ENCODE measurements around the gene VPS39. TPM values are rescaled to one million over a fixed set of nuclear protein-coding genes. Genes with fewer than 3 reads are reported as not detected.

Gene VPS39
- total RNA-seq, 1 donor from 2014 or later, result 43.3 TPM

DNA sequence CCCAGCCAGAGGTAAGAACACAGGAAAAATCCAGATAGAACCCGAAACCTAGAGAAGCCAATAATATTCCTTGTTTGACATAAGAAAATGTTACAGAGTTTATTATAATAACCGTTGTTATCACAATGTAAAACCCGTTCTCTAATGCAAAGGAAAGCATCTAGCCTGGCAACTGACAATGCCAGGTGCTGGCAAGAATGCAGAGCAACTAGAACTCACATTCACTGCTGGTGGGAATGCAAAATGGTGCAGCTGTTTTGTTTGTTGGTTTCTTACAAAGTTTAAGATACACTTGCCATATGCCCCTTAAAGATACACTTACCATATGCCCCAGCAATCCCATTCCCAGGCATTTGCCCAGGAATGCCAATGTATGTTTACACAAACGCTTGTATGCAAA is 23.4 kb downstream of the VPS39 start:
- no peak for DNase-seq (ENCODE audit: low read depth)
- Histone ChIP-seq H3K27me3 (ENCODE audit: control insufficient read depth, insufficient read depth, low read length) (no peaks in the 10 kb centered on the region), H3K4me3 (ENCODE audit: low read depth, low read length) (no peak overlapping the region), H3K36me3 (ENCODE audit: control insufficient read depth, insufficient read depth, low read length) (peaks cover 3% of the 10 kb centered on the region)
- TF ChIP-seq, protein P1, sequence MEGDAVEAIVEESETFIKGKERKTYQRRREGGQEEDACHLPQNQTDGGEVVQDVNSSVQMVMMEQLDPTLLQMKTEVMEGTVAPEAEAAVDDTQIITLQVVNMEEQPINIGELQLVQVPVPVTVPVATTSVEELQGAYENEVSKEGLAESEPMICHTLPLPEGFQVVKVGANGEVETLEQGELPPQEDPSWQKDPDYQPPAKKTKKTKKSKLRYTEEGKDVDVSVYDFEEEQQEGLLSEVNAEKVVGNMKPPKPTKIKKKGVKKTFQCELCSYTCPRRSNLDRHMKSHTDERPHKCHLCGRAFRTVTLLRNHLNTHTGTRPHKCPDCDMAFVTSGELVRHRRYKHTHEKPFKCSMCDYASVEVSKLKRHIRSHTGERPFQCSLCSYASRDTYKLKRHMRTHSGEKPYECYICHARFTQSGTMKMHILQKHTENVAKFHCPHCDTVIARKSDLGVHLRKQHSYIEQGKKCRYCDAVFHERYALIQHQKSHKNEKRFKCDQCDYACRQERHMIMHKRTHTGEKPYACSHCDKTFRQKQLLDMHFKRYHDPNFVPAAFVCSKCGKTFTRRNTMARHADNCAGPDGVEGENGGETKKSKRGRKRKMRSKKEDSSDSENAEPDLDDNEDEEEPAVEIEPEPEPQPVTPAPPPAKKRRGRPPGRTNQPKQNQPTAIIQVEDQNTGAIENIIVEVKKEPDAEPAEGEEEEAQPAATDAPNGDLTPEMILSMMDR (IDR thresholded peaks at IDR 0.05; ENCODE audit: insufficient read depth, low read length, poor library complexity, severe bottlenecking), result no peak

GRCh38 chr15:42184296-42184695 is 23.8 kb downstream of the VPS39 start:
- Histone ChIP-seq H3K36me3 (ENCODE audit: control insufficient read depth, insufficient read depth, low read length) (peaks cover 3% of the 10 kb centered on the region), H3K4me3 (ENCODE audit: low read depth, low read length) (no peak overlapping the region), H3K27me3 (ENCODE audit: control insufficient read depth, insufficient read depth, low read length) (no peaks in the 10 kb centered on the region)
- DNase-seq (ENCODE audit: low read depth), result no peak
- TF ChIP-seq, protein P1 (IDR thresholded peaks at IDR 0.05; ENCODE audit: insufficient read depth, low read length, poor library complexity, severe bottlenecking), result no peak

DNA sequence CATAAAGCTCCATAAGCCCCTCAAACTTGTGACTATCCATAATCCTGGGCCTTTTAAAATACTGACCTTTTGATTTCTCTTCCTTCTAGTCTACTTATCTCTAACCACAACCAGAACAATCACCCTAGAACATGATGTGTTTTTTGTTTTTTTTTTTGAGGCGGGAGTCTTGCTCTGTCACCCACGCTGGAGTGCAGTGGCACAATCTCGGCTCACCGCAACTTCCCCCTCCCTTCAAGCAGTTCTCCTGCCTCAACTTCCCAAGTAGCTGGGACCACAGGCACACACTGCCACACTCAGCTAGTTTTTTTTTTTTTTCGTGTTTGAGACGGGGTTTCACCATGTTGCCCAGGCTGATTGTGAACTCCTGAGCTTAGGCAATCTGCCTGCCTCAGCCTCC is 25.1 kb downstream of the VPS39 start:
- no peak for DNase-seq (ENCODE audit: low read depth)
- TF ChIP-seq, protein P1 (IDR thresholded peaks at IDR 0.05; ENCODE audit: insufficient read depth, low read length, poor library complexity, severe bottlenecking), result no peak
- H3K27me3 ChIP-seq (ENCODE audit: control insufficient read depth, insufficient read depth, low read length), result no peaks in the 10 kb centered on the region
- H3K4me3 ChIP-seq (ENCODE audit: low read depth, low read length), result no peak overlapping the region
- peaks cover 3% of the 10 kb centered on the region for H3K36me3 ChIP-seq (ENCODE audit: control insufficient read depth, insufficient read depth, low read length)

DNA sequence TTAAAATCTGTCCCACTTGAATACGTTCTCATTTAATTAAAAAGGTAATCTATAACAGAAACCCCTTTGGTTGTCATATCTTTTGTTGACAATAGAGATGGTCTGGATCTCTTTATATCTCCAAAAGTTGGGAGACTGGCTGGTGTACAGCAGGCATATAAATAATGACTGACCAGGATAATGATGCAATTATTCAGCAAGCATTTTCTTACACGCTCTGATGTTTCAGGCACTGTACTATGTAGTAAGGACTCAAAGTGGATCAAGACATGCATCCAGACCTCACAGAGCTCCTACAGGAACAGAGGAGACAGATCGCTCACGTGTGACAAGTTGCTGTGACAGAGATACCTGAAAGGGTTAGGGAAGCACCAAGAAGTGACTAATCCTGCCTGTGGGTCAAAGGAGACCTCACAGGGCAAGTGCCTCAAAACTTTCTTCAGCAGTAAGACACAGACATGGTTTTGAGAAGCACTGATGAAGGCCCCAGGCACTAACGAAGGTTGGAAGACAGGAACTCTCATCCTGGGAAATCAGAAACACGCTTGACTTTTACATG is 25.7 kb downstream of the VPS39 start:
- no peak for DNase-seq (ENCODE audit: low read depth)
- no peaks in the 10 kb centered on the region for H3K27me3 ChIP-seq (ENCODE audit: control insufficient read depth, insufficient read depth, low read length)
- H3K4me3 ChIP-seq (ENCODE audit: low read depth, low read length), result no peak overlapping the region
- TF ChIP-seq, protein P1 (IDR thresholded peaks at IDR 0.05; ENCODE audit: insufficient read depth, low read length, poor library complexity, severe bottlenecking), result no peak
- H3K36me3 ChIP-seq (ENCODE audit: control insufficient read depth, insufficient read depth, low read length), result peaks cover 2% of the 10 kb centered on the region

GRCh38 chr15:42178056-42178455 is 30.0 kb downstream of the VPS39 start:
- TF ChIP-seq, protein P1 (IDR thresholded peaks at IDR 0.05; ENCODE audit: insufficient read depth, low read length, poor library complexity, severe bottlenecking), result no peak
- DNase-seq (ENCODE audit: low read depth), result no peak
- H3K27me3 ChIP-seq (ENCODE audit: control insufficient read depth, insufficient read depth, low read length), result no peaks in the 10 kb centered on the region
- H3K36me3 ChIP-seq (ENCODE audit: control insufficient read depth, insufficient read depth, low read length), result no peaks in the 10 kb centered on the region
- H3K4me3 ChIP-seq (ENCODE audit: low read depth, low read length), result no peak overlapping the region

DNA sequence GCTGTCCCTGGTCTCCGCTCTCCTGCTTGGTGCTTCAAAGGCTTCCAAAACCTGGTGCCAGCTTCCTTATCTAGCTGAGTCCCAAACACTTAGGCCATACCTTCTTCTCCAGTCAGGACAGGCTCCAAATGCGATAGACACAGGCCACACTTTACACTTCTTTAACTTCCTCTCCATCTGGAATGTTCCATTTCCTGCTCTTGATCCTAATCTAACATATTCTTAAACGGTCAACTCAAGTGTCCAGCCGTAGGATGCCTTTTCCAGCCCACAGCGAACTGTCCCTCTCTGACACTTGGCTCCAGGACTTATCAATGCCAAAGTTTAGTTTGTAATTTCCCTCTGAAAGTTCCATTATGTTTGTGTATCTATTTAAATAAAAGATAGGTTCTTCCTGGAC is 32.4 kb downstream of the VPS39 start:
- no peaks in the 10 kb centered on the region for H3K36me3 ChIP-seq (ENCODE audit: control insufficient read depth, insufficient read depth, low read length)
- TF ChIP-seq, protein P1 (IDR thresholded peaks at IDR 0.05; ENCODE audit: insufficient read depth, low read length, poor library complexity, severe bottlenecking), result no peak
- no peaks in the 10 kb centered on the region for H3K27me3 ChIP-seq (ENCODE audit: control insufficient read depth, insufficient read depth, low read length)
- no peak for DNase-seq (ENCODE audit: low read depth)
- H3K4me3 ChIP-seq (ENCODE audit: low read depth, low read length), result no peak overlapping the region
